GM12878 (cell line): ENCODE results near the gene ISG15. TPM values are rescaled to one million over a fixed set of nuclear protein-coding genes. Genes with fewer than 3 reads are reported as not detected.

Experiments used
- ATAC-seq: fragments of 200-7000 bp; cut with Tn5 transposase; 3 replicates; pipeline ENCODE4 v1.9.1; 2020; ENCODE audit warnings: mild to moderate bottlenecking, moderate library complexity
- BruUV-seq: library from RNA; stranded (reverse); fragments of 400-500 nt; replicated peaks from 2 replicates; lab custom pipeline; 2021; lab: Mats Ljungman, UMichigan
- CTCF ChIA-PET: fragments of 300-600 bp; sonication (Branson Sonifier 250); formaldehyde crosslinking; extraction: SDS; loops from one replicate; lab custom pipeline; 2021; ENCODE audit warnings: inconsistent platforms; lab: Yijun Ruan, JAX
- POLR2A ChIA-PET: fragments of 350-600 bp; formaldehyde crosslinking; extraction: SDS; loops from one replicate; lab custom pipeline; 2021; ENCODE audit warnings: inconsistent platforms; lab: Charles Lee
- RAD21 ChIA-PET: fragments of 300-600 bp; sonication (Branson Sonifier 250); formaldehyde crosslinking; loops from one replicate; lab custom pipeline; 2023; ENCODE audit warnings: antibody characterized with exemption; ENCODE audit not compliant: unreplicated experiment; lab: Charles Lee
- SMC1A ChIA-PET: fragments of 300-600 bp; sonication (Branson Sonifier 250); formaldehyde crosslinking; loops from one replicate; lab custom pipeline; 2023; ENCODE audit not compliant: unreplicated experiment, uncharacterized antibody; lab: Charles Lee
- DNase-seq: peaks from one replicate; pipeline ENCODE4 v3.0.0-alpha.2; 2011; ENCODE audit warnings: low read depth, low spot score
- FAIRE-seq: peaks from 3 replicates; lab custom pipeline; 2011; peaks lifted over from hg19 to GRCh38; lab: Jason Lieb, UNC
- H2AFZ ChIP-seq: 2 replicates; pipeline ENCODE4 v1.6.0; 2011; ENCODE audit warnings: low read depth, low read length, control low read depth; ENCODE audit not compliant: control insufficient read depth
- H3K27ac ChIP-seq: 2 replicates; pipeline ENCODE4 v1.5.1; 2011; ENCODE audit warnings: control low read depth; ENCODE audit not compliant: control insufficient read depth, insufficient read depth
- H3K27me3 ChIP-seq, 2 experiments: replicated peaks in 1 of 2; 2 replicates each; pipeline versions ENCODE4 v1.6.0 to v1.6.1; 2011; ENCODE audit warnings: low read length in 1 of 2; ENCODE audit not compliant: control insufficient read depth in 2 of 2, insufficient read depth in 2 of 2
- H3K36me3 ChIP-seq, 2 experiments: 2 replicates each; pipeline ENCODE4 v1.5.1; 2011; ENCODE audit warnings: low read length in 1 of 2; ENCODE audit not compliant: control insufficient read depth in 2 of 2, insufficient read depth in 2 of 2
- H3K4me1 ChIP-seq: 2 replicates; pipeline ENCODE4 v1.6.1; 2011; ENCODE audit warnings: mild to moderate bottlenecking, low read length, moderate library complexity, mixed read lengths; ENCODE audit not compliant: control insufficient read depth, insufficient read depth
- H3K4me2 ChIP-seq: 2 replicates; pipeline ENCODE4 v1.6.0; 2011; ENCODE audit warnings: control low read depth; ENCODE audit not compliant: control insufficient read depth, insufficient read depth
- H3K4me3 ChIP-seq: fragments of 200-600 bp; sonication (generic); 2 replicates; pipeline ENCODE4 v1.5.1; 2016
- H3K79me2 ChIP-seq: 2 replicates; pipeline ENCODE4 v1.6.0; 2011; ENCODE audit warnings: low read length; ENCODE audit not compliant: control insufficient read depth, insufficient read depth
- H3K9ac ChIP-seq: 2 replicates; pipeline ENCODE4 v1.8.0; 2011; ENCODE audit warnings: low read length, control low read depth, mixed read lengths; ENCODE audit not compliant: control insufficient read depth, insufficient read depth
- H3K9me3 ChIP-seq: replicated peaks from 3 replicates; pipeline ENCODE4 v1.5.1; 2011; ENCODE audit warnings: mild to moderate bottlenecking, low read length; ENCODE audit not compliant: control insufficient read depth, insufficient read depth
- H4K20me1 ChIP-seq: 2 replicates; pipeline ENCODE4 v1.6.0; 2011; ENCODE audit not compliant: control insufficient read depth, insufficient read depth
- E2F4 ChIP-seq: IDR thresholded peaks from 2 replicates; pipeline ENCODE4 v1.6.1; 2012; ENCODE audit warnings: low read depth, low read length, improper control_type of control experiment
- IKZF2 ChIP-seq, 2 experiments: fragments of 450-650 bp; IDR thresholded peaks; 2 replicates each; pipeline ENCODE4 v1.6.1; 2017; ENCODE audit warnings: mild to moderate bottlenecking in 2 of 2, moderate library complexity in 2 of 2
- POU2F2 ChIP-seq: IDR thresholded peaks from 3 replicates; pipeline ENCODE4 v1.6.1; 2011; ENCODE audit warnings: low read depth, mild to moderate bottlenecking, low read length, borderline replicate concordance
- RCOR1 ChIP-seq: conservative IDR thresholded peaks from 2 replicates; pipeline ENCODE4 v1.6.1; 2012; ENCODE audit warnings: low read depth, low read length, improper control_type of control experiment
- SREBF1 ChIP-seq: IDR thresholded peaks from 2 replicates; pipeline ENCODE4 v1.6.1; 2012; ENCODE audit warnings: mild to moderate bottlenecking, low read length
- TCF3 ChIP-seq: IDR thresholded peaks from 2 replicates; pipeline ENCODE4 v1.6.1; 2012; ENCODE audit warnings: low read depth, mild to moderate bottlenecking, low read length, borderline replicate concordance; ENCODE audit not compliant: insufficient read depth
- ZNF687 ChIP-seq: fragments of 450-650 bp; IDR thresholded peaks from 2 replicates; pipeline ENCODE4 v1.6.1; 2017; ENCODE audit warnings: mild to moderate bottlenecking, moderate library complexity
- WGBS: methylation state at CpG from one replicate; pipeline ENCODE4 v1.1.6; 2016; ENCODE audit warnings: low lambda C conversion rate; ENCODE audit not compliant: insufficient replicate concordance, insufficient coverage; ENCODE audit errors: missing lambda C conversion rate; 5-methylcytosine and 5-hydroxymethylcytosine counted together
- in situ Hi-C: fragments of 300-500 bp; cut with MboI; formaldehyde crosslinking; loops from 9 replicates; pipeline ENCODE4 v1.14.3; 2018; ENCODE audit warnings: mixed read lengths
- intact Hi-C: fragments of 100-400 bp; cut with micrococcal nuclease; formaldehyde crosslinking; loops from one replicate; pipeline ENCODE4 v1.14.2; 2022; ENCODE audit not compliant: unreplicated experiment
- polyA plus RNA-seq, 11 experiments: library from polyadenylated mRNA; depleted of rRNA in 4 of 11; unstranded in 6 of 11; stranded (reverse) in 5 of 11; fragments of >200 nt; fragmentation: Nextera tagmentation in 4 of 11; fragmentation: Illumina TruSeq in 1 of 11; extraction: Ambion mirVana in 4 of 11; extraction: Trizol in 1 of 11; gene quantifications; 1 replicate in 1 of 11; 2 replicates in 10 of 11; pipeline versions ENCODE4 v1.2.1 to v1.2.3, GENCODE V29; 2011 to 2016; ENCODE audit warnings: inconsistent platforms in 2 of 11, missing spikeins in 2 of 11, low read depth in 1 of 11
- total RNA-seq, 4 experiments: library from RNA; depleted of rRNA in 3 of 4; stranded (reverse); fragments of >200 nt in 3 of 4; fragmentation: Illumina TruSeq in 1 of 4; extraction: Trizol in 1 of 4; gene quantifications; 2 replicates each; pipeline versions ENCODE4 v1.2.1 to v1.2.3, GENCODE V29; 2013 to 2021

The ISG15 gene
- total and polyA plus RNA-seq, 10 of the 15 experiments (the other 5 are each of a cell fraction or from before 2014, with no cell fraction given), result 7.8 to 384 (median 274) TPM

- ATAC-seq (no peak), FAIRE-seq (no peak), DNase-seq (no peak)
- ChIA-PET CTCF (no interaction called here), RAD21 (no interaction called here), POLR2A (interaction anchor here (0.6 kb wide), 1 partner anchor 40 kb away, joined by 4 read pairs; no protein-coding TSS in a partner anchor), SMC1A (no interaction called here)
- Histone ChIP-seq H3K4me1 (peaks cover 7% of the 10 kb centered on the region), H3K27ac (no peak overlapping the region), H4K20me1 (no peaks in the 10 kb centered on the region), H3K4me2 (no peak overlapping the region), H3K79me2 (peaks cover 2% of the 10 kb centered on the region; the same call in 1 of the 2 replicates), H3K9ac (no peak overlapping the region), H3K9me3 (no peaks in the 10 kb centered on the region), H3K27me3 (no peaks in the 10 kb centered on the region), H2AFZ (no peak overlapping the region), H3K36me3 (no peaks in the 10 kb centered on the region; a peak in 1 of 4 replicates), H3K4me3 (no peak overlapping the region)
- intact Hi-C loops (no loop called here), in situ Hi-C loops (no loop called here)
- TF ChIP-seq SREBF1 (no peak), IKZF2 (IDR thresholded peaks at IDR 0.05) (no peak), TCF3 (no peak), POU2F2 (no peak), E2F4 (no peak), RCOR1 (no peak), ZNF687 (no peak)
- whole genome bisulfite sequencing, result 82% methylated on average over 9 of the region's 10 CpGs
- BruUV-seq, result no TSS peak
Observed at GRCh38 chr1:1025730-1026129, 12.4 kb downstream of the ISG15 start.
